H9 (cell line): Measurements from ENCODE around the gene WNT3. TPM values are rescaled to one million over a fixed set of nuclear protein-coding genes. Genes with fewer than 3 reads are reported as not detected.
A peak's percentile ranks its signal among the peaks of the same experiment; 100 is the strongest.

Source experiments
- DNase-seq: peaks from one replicate; pipeline ENCODE4 v3.0.0-alpha.2; 2017
- H2AFZ ChIP-seq: one replicate; pipeline ENCODE4 v1.6.1; 2013; ENCODE audit warnings: mild to moderate bottlenecking, low read length, control low read depth, moderate library complexity
- H2AK5ac ChIP-seq: 2 replicates; pipeline ENCODE4 v1.6.1; 2013; ENCODE audit warnings: low read length, control low read depth, mixed read lengths; ENCODE audit not compliant: insufficient read length
- H2BK120ac ChIP-seq: one replicate; pipeline ENCODE4 v1.6.1; 2013; ENCODE audit warnings: low read depth, mild to moderate bottlenecking, low read length, control low read depth, inconsistent platforms; ENCODE audit not compliant: poor library complexity, severe bottlenecking
- H2BK12ac ChIP-seq: 2 replicates; pipeline ENCODE4 v1.6.1; 2013; ENCODE audit warnings: low read length, control low read depth, mixed read lengths, low read depth; ENCODE audit not compliant: insufficient read length
- H2BK15ac ChIP-seq: 2 replicates; pipeline ENCODE4 v1.6.1; 2013; ENCODE audit warnings: low read depth, low read length, control low read depth
- H2BK20ac ChIP-seq: one replicate; pipeline ENCODE4 v1.6.1; 2013; ENCODE audit warnings: low read depth, mild to moderate bottlenecking, low read length, control low read depth, inconsistent platforms; ENCODE audit not compliant: poor library complexity, severe bottlenecking
- H2BK5ac ChIP-seq: 2 replicates; pipeline ENCODE4 v1.6.1; 2013; ENCODE audit warnings: low read length, control low read depth, mixed read lengths; ENCODE audit not compliant: insufficient read length
- H3K14ac ChIP-seq: 2 replicates; pipeline ENCODE4 v1.6.1; 2013; ENCODE audit warnings: low read length, control low read depth; ENCODE audit not compliant: insufficient read depth
- H3K18ac ChIP-seq: 2 replicates; pipeline ENCODE4 v1.6.1; 2013; ENCODE audit warnings: low read depth, mild to moderate bottlenecking, mixed read lengths, low read length, control low read depth; ENCODE audit not compliant: insufficient read length
- H3K23ac ChIP-seq: 2 replicates; pipeline ENCODE4 v1.6.1; 2013; ENCODE audit warnings: low read length, control low read depth, mixed read lengths, low read depth; ENCODE audit not compliant: insufficient read length
- H3K23me2 ChIP-seq: 2 replicates; pipeline ENCODE4 v1.6.1; 2013; ENCODE audit warnings: low read depth, mild to moderate bottlenecking, mixed read lengths, low read length, control low read depth; ENCODE audit not compliant: insufficient read length, poor library complexity, severe bottlenecking
- H3K27ac ChIP-seq: 2 replicates; pipeline ENCODE4 v1.5.1; 2013; ENCODE audit warnings: low read length, control low read depth, mixed read lengths, low read depth; ENCODE audit not compliant: insufficient read length
- H3K27me3 ChIP-seq: 2 replicates; pipeline ENCODE4 v1.6.1; 2013; ENCODE audit warnings: low read length, control low read depth, inconsistent platforms; ENCODE audit not compliant: insufficient read depth
- H3K4ac ChIP-seq: 2 replicates; pipeline ENCODE4 v1.6.1; 2013; ENCODE audit warnings: low read depth, mild to moderate bottlenecking, control low read depth, inconsistent platforms, low read length, moderate library complexity
- H3K4me1 ChIP-seq: 2 replicates; pipeline ENCODE4 v1.6.1; 2013; ENCODE audit warnings: low read length, control low read depth, inconsistent platforms; ENCODE audit not compliant: insufficient read depth
- H3K4me2 ChIP-seq: 2 replicates; pipeline ENCODE4 v1.6.1; 2013; ENCODE audit warnings: low read length, control low read depth, mixed read lengths; ENCODE audit not compliant: insufficient read length, insufficient read depth
- H3K56ac ChIP-seq: 2 replicates; pipeline ENCODE4 v1.6.1; 2013; ENCODE audit warnings: low read depth, mild to moderate bottlenecking, mixed read lengths, low read length, control low read depth; ENCODE audit not compliant: insufficient read length
- H3K79me1 ChIP-seq: 2 replicates; pipeline ENCODE4 v1.6.1; 2013; ENCODE audit warnings: low read depth, mild to moderate bottlenecking, moderate library complexity, low read length, control low read depth, inconsistent platforms; ENCODE audit not compliant: insufficient read depth, poor library complexity, severe bottlenecking
- H3K79me2 ChIP-seq: 2 replicates; pipeline ENCODE4 v1.6.1; 2013; ENCODE audit warnings: low read length, control low read depth, inconsistent platforms; ENCODE audit not compliant: insufficient read depth
- H3K9ac ChIP-seq: 2 replicates; pipeline ENCODE4 v1.6.1; 2013; ENCODE audit warnings: low read length, control low read depth, mixed read lengths; ENCODE audit not compliant: insufficient read length; ENCODE audit errors: extremely low read depth
- H3K9me3 ChIP-seq: one replicate; pipeline ENCODE4 v1.6.1; 2013; ENCODE audit warnings: low read depth, low read length, inconsistent platforms; ENCODE audit not compliant: control insufficient read depth
- H3T11ph ChIP-seq: one replicate; pipeline ENCODE4 v1.6.1; 2013; ENCODE audit warnings: mild to moderate bottlenecking, low read length, control low read depth, inconsistent platforms
- H4K20me1 ChIP-seq: one replicate; pipeline ENCODE4 v1.6.1; 2013; ENCODE audit not compliant: control insufficient read depth, insufficient read length, insufficient read depth
- H4K5ac ChIP-seq: 2 replicates; pipeline ENCODE4 v1.6.1; 2013; ENCODE audit warnings: low read depth, mild to moderate bottlenecking, mixed read lengths, low read length, control low read depth; ENCODE audit not compliant: insufficient read length
- H4K8ac ChIP-seq: replicated peaks from 2 replicates; pipeline ENCODE4 v1.6.1; 2013; ENCODE audit warnings: low read length, control low read depth, mixed read lengths, low read depth; ENCODE audit not compliant: insufficient read length
- H4K91ac ChIP-seq: 2 replicates; pipeline ENCODE4 v1.6.1; 2013; ENCODE audit warnings: low read depth, mild to moderate bottlenecking, moderate library complexity, mixed read lengths, low read length, control low read depth; ENCODE audit not compliant: insufficient read length
- H3K27ac Mint-ChIP-seq, 3 experiments: 2 replicates in 2 of 3; 3 replicates in 1 of 3; pipeline ENCODE4 v1.8.0; 2020 to 2021; ENCODE audit warnings: mixed read lengths in 3 of 3, mild to moderate bottlenecking in 1 of 3, moderate library complexity in 1 of 3
- H3K27me3 Mint-ChIP-seq: 2 replicates; pipeline ENCODE4 v1.8.0; 2021; ENCODE audit warnings: low read depth, mild to moderate bottlenecking, moderate library complexity, mixed read lengths
- H3K36me3 Mint-ChIP-seq, 3 experiments: 2 replicates in 2 of 3; 3 replicates in 1 of 3; pipeline ENCODE4 v1.8.0; 2020 to 2021; ENCODE audit warnings: low read depth in 3 of 3, mixed read lengths in 3 of 3; ENCODE audit not compliant: insufficient read depth in 1 of 3
- H3K4me1 Mint-ChIP-seq, 2 experiments: 2 replicates each; pipeline ENCODE4 v1.8.0; 2020; ENCODE audit warnings: mixed read lengths in 2 of 2
- H3K4me3 Mint-ChIP-seq, 2 experiments: 2 replicates in 1 of 2; 3 replicates in 1 of 2; pipeline ENCODE4 v1.8.0; 2020 to 2021; ENCODE audit warnings: mild to moderate bottlenecking in 2 of 2, mixed read lengths in 2 of 2, moderate library complexity in 1 of 2
- H3K9me3 Mint-ChIP-seq, 2 experiments: 2 replicates in 1 of 2; 3 replicates in 1 of 2; pipeline ENCODE4 v1.8.0; 2020; ENCODE audit warnings: mild to moderate bottlenecking in 2 of 2, mixed read lengths in 2 of 2, moderate library complexity in 1 of 2
- WGBS: extraction: QIAGEN DNeasy Blood & Tissue Kit; methylation state at CpG from one replicate; pipeline ENCODE4 v1.1.7; 2013; ENCODE audit warnings: missing lambda C conversion rate, low lambda C conversion rate, mixed read lengths; ENCODE audit not compliant: insufficient read length; ENCODE audit errors: extremely low coverage; 5-methylcytosine and 5-hydroxymethylcytosine counted together
- total RNA-seq: library from RNA; stranded (reverse); gene quantifications from 2 replicates; pipeline ENCODE4 v1.2.1, GENCODE V29; 2021
- TF ChIP-seq, protein P1 (sequence below): fragments of 200-600 bp; sonication (generic); conservative IDR thresholded peaks from 3 replicates; pipeline ENCODE4 v1.8.0; 2021; ENCODE audit warnings: antibody characterized with exemption, mild to moderate bottlenecking

The WNT3 gene
- total RNA-seq, 1 experiment from 2014 or later, result 22.4 TPM

DNA sequence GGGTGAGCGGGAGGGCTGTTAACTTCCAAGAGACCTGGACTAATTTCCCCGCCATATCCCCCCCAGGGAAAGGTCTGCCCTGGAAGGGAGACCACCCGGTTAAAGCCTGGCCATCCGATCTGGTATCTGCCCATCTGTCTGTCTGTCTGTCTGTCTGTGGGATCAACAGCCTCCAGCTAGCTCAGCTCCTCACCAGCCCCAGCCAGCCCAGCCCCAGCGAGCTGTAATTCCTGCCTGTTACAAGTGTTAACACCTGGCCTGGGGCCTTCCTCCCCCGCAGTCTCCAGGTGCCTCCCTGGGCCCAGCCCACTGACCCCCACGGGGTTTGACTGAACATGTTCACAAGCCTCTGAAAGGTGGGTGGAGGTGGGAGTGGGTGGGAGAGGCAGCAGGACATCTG, 4.0 kb downstream of the WNT3 start:
- no peak overlapping the region; the same call in 1 of the 2 replicates for H3K14ac ChIP-seq
- H3K27me3 ChIP-seq, result peaks cover 21% of the 10 kb centered on the region; the same call in 1 of the 2 replicates
- no peaks in the 10 kb centered on the region for H3K79me1 ChIP-seq
- H2BK15ac ChIP-seq, result no peak overlapping the region
- TF ChIP-seq, protein P1, sequence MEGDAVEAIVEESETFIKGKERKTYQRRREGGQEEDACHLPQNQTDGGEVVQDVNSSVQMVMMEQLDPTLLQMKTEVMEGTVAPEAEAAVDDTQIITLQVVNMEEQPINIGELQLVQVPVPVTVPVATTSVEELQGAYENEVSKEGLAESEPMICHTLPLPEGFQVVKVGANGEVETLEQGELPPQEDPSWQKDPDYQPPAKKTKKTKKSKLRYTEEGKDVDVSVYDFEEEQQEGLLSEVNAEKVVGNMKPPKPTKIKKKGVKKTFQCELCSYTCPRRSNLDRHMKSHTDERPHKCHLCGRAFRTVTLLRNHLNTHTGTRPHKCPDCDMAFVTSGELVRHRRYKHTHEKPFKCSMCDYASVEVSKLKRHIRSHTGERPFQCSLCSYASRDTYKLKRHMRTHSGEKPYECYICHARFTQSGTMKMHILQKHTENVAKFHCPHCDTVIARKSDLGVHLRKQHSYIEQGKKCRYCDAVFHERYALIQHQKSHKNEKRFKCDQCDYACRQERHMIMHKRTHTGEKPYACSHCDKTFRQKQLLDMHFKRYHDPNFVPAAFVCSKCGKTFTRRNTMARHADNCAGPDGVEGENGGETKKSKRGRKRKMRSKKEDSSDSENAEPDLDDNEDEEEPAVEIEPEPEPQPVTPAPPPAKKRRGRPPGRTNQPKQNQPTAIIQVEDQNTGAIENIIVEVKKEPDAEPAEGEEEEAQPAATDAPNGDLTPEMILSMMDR, result no peak
- H2AK5ac ChIP-seq, result no peak overlapping the region
- no peak overlapping the region for H4K8ac ChIP-seq
- no peak overlapping the region for H2AFZ ChIP-seq
- no peak overlapping the region for H3K23ac ChIP-seq
- no peak overlapping the region for H3K27ac Mint-ChIP-seq
- H3K9me3 ChIP-seq, result no peaks in the 10 kb centered on the region
- no peak overlapping the region for H2BK20ac ChIP-seq
- H3K79me2 ChIP-seq, result no peaks in the 10 kb centered on the region
- no peak overlapping the region for H3K56ac ChIP-seq
- DNase-seq, result peak; percentile 56
- no peak overlapping the region for H2BK5ac ChIP-seq
- H3K4me1 Mint-ChIP-seq, result peaks cover 61 to 69% of the 10 kb centered on the region in 2 experiments
- no peak overlapping the region for H2BK12ac ChIP-seq
- H3K36me3 Mint-ChIP-seq, result no peaks in the 10 kb centered on the region; a peak in 1 of 7 replicates
- no peak overlapping the region for H4K5ac ChIP-seq
- H3K27ac ChIP-seq, result no peak overlapping the region
- H3K18ac ChIP-seq, result no peak overlapping the region
- H3T11ph ChIP-seq, result no peak overlapping the region
- peaks cover 43% of the 10 kb centered on the region for H3K27me3 Mint-ChIP-seq
- no peak overlapping the region for H3K4me2 ChIP-seq
- peaks cover 18% of the 10 kb centered on the region for H3K23me2 ChIP-seq
- no peak overlapping the region for H3K4ac ChIP-seq
- H4K91ac ChIP-seq, result no peak overlapping the region
- no peak overlapping the region for H2BK120ac ChIP-seq
- no peak overlapping the region for H3K4me3 Mint-ChIP-seq
- H3K9me3 Mint-ChIP-seq, result no peaks in the 10 kb centered on the region; a peak in 2 of 5 replicates
- WGBS, result no CpG with 5 or more reads among the region's 7 CpGs
- H3K4me1 ChIP-seq, result peaks cover 7% of the 10 kb centered on the region; the same call in 1 of the 2 replicates
- no peak overlapping the region for H3K9ac ChIP-seq
- H4K20me1 ChIP-seq, result no peaks in the 10 kb centered on the region
